Activated T-cell treated with anti-CD3 and anti-CD28 coated beads for 4 hours (primary cell): ENCODE data around the gene RFX3.

Experiments
- DNase-seq: peaks from one replicate; pipeline ENCODE4 v3.0.0-alpha.2; 2020

The RFX3 gene

GRCh38 chr9:3191715-3192114 is 334.1 kb downstream of the RFX3 start:
- no peak for DNase-seq

DNA sequence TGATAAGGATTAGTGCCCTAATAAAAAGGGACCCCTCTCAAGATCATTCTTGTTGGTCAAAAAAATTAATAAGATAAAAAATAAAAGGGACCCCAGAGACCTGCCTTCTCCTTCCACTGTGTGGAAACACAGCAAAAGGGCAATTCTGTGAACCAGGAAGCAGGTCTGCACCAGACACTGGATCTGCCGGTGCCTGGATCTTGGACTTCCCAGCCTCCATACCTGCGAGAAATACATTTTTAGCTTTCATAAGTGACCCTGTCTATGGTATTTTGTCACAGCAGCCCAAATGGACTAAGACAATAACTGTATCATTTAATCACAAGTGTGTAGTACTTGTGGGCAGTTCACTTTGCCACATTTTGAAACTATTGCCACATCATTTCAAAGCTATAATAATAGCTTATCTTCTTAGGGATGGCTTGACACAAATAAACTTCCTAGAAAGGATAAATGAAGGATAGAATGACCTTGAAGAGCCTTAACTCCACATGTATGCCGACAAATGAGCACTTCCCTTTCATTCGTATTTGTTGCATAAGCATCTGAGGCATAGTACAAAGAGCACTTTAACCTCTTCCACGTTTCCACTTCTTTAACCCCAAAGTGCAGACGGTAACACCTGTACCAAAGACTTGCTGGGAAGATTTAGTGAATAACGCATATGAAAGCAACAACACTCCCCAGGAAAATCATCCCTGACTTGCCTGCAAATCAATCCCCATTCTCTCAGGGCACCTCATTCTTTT is 336.5 kb downstream of the RFX3 start:
- no peak for DNase-seq

- no peak for DNase-seq
These were observed 339.1 kb downstream of the RFX3 start for GRCh38 chr9:3186751-3187150.

GRCh38 chr9:3181049-3181953 is 344.5 kb downstream of the RFX3 start:
- DNase-seq = no peak

- DNase-seq = no peak
These were observed 345.1 kb downstream of the RFX3 start for GRCh38 chr9:3180696-3181048.

GRCh38 chr9:3179711-3180110 is 346.1 kb downstream of the RFX3 start:
- DNase-seq = no peak

- no peak for DNase-seq
These were observed 347.9 kb downstream of the RFX3 start for GRCh38 chr9:3177936-3178335.

DNA sequence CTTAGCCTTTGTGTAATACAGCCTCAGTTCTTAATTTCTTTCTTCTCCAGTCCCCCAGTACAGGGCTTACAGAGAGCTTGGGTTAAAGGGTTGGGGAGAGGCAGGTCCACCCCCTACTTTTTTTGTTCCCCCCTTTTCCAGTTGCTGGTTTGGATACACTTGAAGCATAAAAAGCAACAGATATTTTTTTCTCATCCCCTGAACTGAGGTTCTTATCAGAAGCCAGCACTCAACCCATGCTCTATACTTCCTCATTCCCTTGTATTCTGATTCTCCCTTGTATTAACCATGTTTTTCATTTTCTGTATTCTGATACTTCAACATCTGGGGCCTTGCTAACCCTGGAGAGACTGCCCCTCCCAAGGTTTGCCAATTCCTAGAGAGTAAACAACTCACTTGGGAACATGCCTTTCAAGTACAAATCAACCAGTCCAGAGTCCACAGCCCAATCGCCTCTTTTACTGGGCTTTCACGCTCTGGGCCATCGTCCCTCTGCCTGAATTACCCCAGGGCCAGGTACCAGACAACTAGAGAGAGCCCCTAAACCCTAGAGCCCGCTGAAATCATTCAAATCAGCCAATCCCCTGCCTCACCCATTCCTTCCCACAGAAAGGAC is 348.5 kb downstream of the RFX3 start:
- DNase-seq = no peak

GRCh38 chr9:3173374-3173773 is 352.4 kb downstream of the RFX3 start:
- DNase-seq = no peak

GRCh38 chr9:3170819-3171218 is 355.0 kb downstream of the RFX3 start:
- DNase-seq = no peak
